ENCODE results near the gene HK1. TPM values are rescaled to one million over a fixed set of nuclear protein-coding genes. Genes with fewer than 3 reads are reported as not detected.

Gene HK1
- total RNA-seq, 2 donors from 2014 or later: 38.0 to 78.8 TPM

DNA sequence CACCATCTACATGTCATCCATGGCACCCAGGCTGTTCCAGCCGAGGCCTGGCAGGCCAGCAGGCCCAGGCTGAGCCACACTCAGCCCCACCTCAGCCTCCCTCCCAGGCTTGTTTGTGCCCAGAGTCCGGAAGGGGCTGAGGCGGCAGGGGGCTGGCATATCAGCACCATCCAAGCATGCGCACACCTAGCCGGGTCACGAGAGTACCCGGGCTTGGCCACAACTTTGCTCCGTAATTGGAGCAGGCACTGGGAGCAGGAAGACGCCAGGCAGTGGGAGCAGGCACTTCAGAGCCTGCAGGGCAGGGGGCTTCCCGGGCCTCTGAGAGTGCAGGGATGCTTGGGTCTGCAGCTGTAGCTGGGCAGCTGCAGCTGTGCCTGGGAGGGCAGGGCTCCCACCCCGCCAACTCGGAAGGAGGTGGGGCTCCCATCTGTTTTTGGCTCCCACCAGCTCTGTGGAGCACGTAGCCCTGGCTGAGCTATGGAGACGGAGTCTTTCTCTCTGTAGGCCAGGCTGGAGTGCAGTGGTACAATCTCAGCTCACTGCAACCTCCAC lies 157.7 kb downstream of the HK1 start:
- no peaks in the 10 kb centered on the region for H3K4me1 ChIP-seq (ENCODE audit: control insufficient read depth, insufficient read depth, low read length)
- TF ChIP-seq, protein P1, sequence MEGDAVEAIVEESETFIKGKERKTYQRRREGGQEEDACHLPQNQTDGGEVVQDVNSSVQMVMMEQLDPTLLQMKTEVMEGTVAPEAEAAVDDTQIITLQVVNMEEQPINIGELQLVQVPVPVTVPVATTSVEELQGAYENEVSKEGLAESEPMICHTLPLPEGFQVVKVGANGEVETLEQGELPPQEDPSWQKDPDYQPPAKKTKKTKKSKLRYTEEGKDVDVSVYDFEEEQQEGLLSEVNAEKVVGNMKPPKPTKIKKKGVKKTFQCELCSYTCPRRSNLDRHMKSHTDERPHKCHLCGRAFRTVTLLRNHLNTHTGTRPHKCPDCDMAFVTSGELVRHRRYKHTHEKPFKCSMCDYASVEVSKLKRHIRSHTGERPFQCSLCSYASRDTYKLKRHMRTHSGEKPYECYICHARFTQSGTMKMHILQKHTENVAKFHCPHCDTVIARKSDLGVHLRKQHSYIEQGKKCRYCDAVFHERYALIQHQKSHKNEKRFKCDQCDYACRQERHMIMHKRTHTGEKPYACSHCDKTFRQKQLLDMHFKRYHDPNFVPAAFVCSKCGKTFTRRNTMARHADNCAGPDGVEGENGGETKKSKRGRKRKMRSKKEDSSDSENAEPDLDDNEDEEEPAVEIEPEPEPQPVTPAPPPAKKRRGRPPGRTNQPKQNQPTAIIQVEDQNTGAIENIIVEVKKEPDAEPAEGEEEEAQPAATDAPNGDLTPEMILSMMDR (conservative IDR thresholded peaks at IDR 0.05): no peak
- WGBS, 2 experiments (ENCODE audit: insufficient coverage in 1 of 2, insufficient read length in 1 of 2): 94 to 99% methylated on average over 11 to 14 of the region's 14 CpGs
- Mint-ChIP-seq H3K4me1 (peaks cover 6% of the 10 kb centered on the region), H3K27me3 (ENCODE audit: insufficient read depth) (peaks cover 31% of the 10 kb centered on the region), H3K27ac (no peak overlapping the region), H3K36me3 (ENCODE audit: low read depth) (no peaks in the 10 kb centered on the region), H3K9me3 (no peaks in the 10 kb centered on the region), H3K4me3 (no peak overlapping the region)
- H3K27ac ChIP-seq (ENCODE audit: low read depth, low read length): no peak overlapping the region
- H3K27me3 ChIP-seq (ENCODE audit: control insufficient read depth, insufficient read depth, low read length, poor library complexity, severe bottlenecking): no peaks in the 10 kb centered on the region
- no peaks in the 10 kb centered on the region for H3K36me3 ChIP-seq (ENCODE audit: control insufficient read depth, insufficient read depth, low read length)
- no peak overlapping the region for H3K4me3 ChIP-seq (ENCODE audit: low read length)
- DNase-seq: no peak
- no peaks in the 10 kb centered on the region for H3K9me3 ChIP-seq (ENCODE audit: control insufficient read depth, low read length)
- H3K9ac ChIP-seq (ENCODE audit: extremely low read depth, low read length, poor library complexity, severe bottlenecking): no peak overlapping the region

DNA sequence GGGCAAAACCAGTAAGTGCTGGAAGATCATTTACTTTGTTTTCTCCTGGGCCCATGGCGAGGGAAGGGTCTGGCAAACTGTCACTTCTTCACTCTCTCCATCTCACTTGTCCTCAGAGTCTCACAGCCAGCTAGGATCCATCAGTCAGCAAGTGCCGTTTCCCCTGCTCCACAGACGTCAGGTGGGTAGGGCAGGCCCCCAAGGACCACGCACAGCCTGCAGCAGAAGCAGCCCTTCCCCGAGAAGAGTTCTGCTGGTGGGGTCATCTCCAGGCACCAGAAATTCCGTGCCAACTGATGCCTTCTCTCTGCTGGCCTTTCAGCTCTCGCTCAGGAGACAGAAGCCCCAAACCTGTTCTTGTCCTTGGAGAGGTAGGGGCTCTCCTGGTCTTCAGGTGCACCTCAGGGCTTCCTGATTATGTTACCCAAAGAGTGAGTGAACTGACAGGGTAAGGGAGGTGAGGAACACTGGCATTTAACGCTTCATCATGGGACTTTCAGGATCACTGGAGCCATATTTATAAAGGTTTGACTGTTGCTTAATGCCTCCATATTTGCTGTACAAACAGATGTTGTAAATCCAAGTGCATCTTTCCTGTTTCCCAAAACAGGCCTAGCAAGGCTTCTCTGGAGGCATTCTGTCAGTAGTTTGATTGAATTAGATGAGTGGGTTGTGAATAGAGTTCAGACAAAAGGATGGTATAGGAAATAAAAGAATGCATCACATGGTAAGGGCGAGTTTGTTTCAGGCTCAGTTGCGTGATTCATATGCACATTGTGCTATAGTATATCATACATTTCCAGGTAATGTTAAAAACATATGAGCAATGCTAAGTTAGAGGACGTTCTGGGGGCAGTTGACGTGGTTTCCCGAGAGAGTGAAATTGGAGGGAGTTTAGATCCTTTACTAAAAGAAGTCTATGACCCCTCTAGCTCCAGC lies 159.3 kb downstream of the HK1 start:
- no peaks in the 10 kb centered on the region for H3K36me3 Mint-ChIP-seq (ENCODE audit: low read depth)

DNA sequence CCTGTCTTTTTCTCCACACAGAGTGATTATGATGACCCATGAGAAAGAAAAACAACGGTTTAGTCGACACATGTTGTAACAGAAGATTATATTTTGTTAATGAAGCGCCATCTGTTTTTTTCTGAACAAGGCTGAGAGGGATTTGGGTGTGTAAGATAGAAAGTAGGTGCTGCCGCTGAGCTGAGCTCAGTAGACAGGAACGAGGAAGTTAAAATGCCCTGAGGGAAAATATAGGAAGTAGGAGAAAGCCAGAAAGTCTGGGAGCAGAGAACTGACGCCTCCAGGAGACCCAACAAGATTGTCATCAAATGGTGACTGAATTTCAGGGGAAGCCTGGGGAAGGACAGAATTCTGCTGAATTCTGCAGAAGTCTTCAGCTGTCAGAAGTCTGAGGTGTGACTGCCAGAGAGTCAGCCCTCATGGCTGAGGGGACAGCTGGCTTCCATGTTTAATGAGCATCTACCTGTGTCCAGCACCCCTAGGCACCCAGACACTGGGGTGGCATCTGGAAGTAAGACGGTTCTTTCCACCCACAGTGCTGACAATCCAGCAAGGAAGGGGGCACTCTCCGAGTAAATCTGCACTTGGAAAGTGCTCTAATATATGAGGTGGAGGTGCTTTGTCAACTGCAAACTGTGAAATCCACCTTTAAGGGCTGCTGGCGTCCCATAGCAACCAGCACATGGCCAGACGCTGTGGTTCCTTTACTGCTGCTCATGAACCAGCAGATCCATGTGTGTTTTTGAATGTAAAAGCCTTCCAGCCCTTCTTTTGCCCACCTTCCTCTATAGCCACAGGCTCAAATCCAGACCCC lies 160.4 kb downstream of the HK1 start:
- Histone ChIP-seq H3K9ac (ENCODE audit: extremely low read depth, low read length, poor library complexity, severe bottlenecking) (no peak overlapping the region), H3K4me3 (ENCODE audit: low read length) (no peak overlapping the region), H3K27ac (ENCODE audit: low read depth, low read length) (no peak overlapping the region), H3K27me3 (ENCODE audit: control insufficient read depth, insufficient read depth, low read length, poor library complexity, severe bottlenecking) (no peaks in the 10 kb centered on the region), H3K36me3 (ENCODE audit: control insufficient read depth, insufficient read depth, low read length) (no peaks in the 10 kb centered on the region), H3K9me3 (ENCODE audit: control insufficient read depth, low read length) (no peaks in the 10 kb centered on the region), H3K4me1 (ENCODE audit: control insufficient read depth, insufficient read depth, low read length) (no peaks in the 10 kb centered on the region)
- 80 to 83% methylated on average over 8 to 10 of the region's 10 CpGs for WGBS, 2 experiments (ENCODE audit: insufficient coverage in 1 of 2, insufficient read length in 1 of 2)
- DNase-seq: no peak
- Mint-ChIP-seq H3K9me3 (no peaks in the 10 kb centered on the region), H3K36me3 (ENCODE audit: low read depth) (no peaks in the 10 kb centered on the region), H3K27me3 (ENCODE audit: insufficient read depth) (peaks cover 44% of the 10 kb centered on the region), H3K4me3 (no peak overlapping the region), H3K4me1 (peaks cover 6% of the 10 kb centered on the region), H3K27ac (no peak overlapping the region)
- TF ChIP-seq, protein P1 (conservative IDR thresholded peaks at IDR 0.05): no peak

More for the DNA sequence above, 159.3 kb downstream of the HK1 start:
- Mint-ChIP-seq H3K9me3 (no peaks in the 10 kb centered on the region), H3K27me3 (ENCODE audit: insufficient read depth) (peaks cover 37% of the 10 kb centered on the region), H3K4me1 (peaks cover 6% of the 10 kb centered on the region), H3K27ac (no peak overlapping the region), H3K4me3 (no peak overlapping the region)
- Histone ChIP-seq H3K9me3 (ENCODE audit: control insufficient read depth, low read length) (no peaks in the 10 kb centered on the region), H3K4me3 (ENCODE audit: low read length) (no peak overlapping the region), H3K9ac (ENCODE audit: extremely low read depth, low read length, poor library complexity, severe bottlenecking) (no peak overlapping the region), H3K27ac (ENCODE audit: low read depth, low read length) (no peak overlapping the region), H3K4me1 (ENCODE audit: control insufficient read depth, insufficient read depth, low read length) (no peaks in the 10 kb centered on the region), H3K36me3 (ENCODE audit: control insufficient read depth, insufficient read depth, low read length) (no peaks in the 10 kb centered on the region), H3K27me3 (ENCODE audit: control insufficient read depth, insufficient read depth, low read length, poor library complexity, severe bottlenecking) (no peaks in the 10 kb centered on the region)
- 82 to 86% methylated on average over 6 to 13 of the region's 13 CpGs for WGBS, 2 experiments (ENCODE audit: insufficient coverage in 1 of 2, insufficient read length in 1 of 2)
- DNase-seq: no peak
- TF ChIP-seq, protein P1 (conservative IDR thresholded peaks at IDR 0.05): no peak
